HG02970 (cell line): ENCODE measurements around the gene SHH.

Experiments
- ATAC-seq: cut with Tn5 transposase; IDR thresholded peaks from one replicate; pipeline ENCODE4 v1.9.1; 2021; ENCODE audit warnings: mild to moderate bottlenecking, moderate library complexity, moderate number of reproducible peaks; ENCODE audit not compliant: unreplicated experiment, low FRiP score

Gene SHH

GRCh38 chr7:155770241-155770640, 42.0 kb downstream of the SHH start:
- no peak for ATAC-seq

- ATAC-seq: no peak
These were observed 42.6 kb downstream of the SHH start for GRCh38 chr7:155769701-155770100.

- ATAC-seq: no peak
These were observed 45.0 kb downstream of the SHH start for GRCh38 chr7:155766966-155767916.

GRCh38 chr7:155766386-155766785, 45.9 kb downstream of the SHH start:
- no peak for ATAC-seq

- no peak for ATAC-seq
These were observed 46.8 kb downstream of the SHH start for GRCh38 chr7:155765458-155765857.

- peak; percentile 12 for ATAC-seq
These were observed 47.8 kb downstream of the SHH start for GRCh38 chr7:155764438-155764793.

GRCh38 chr7:155763691-155764437, 48.4 kb downstream of the SHH start:
- ATAC-seq: peak; percentile 47

- no peak for ATAC-seq
These were observed 49.1 kb downstream of the SHH start for GRCh38 chr7:155763122-155763521.

- ATAC-seq: no peak
These were observed 49.6 kb downstream of the SHH start for GRCh38 chr7:155762655-155763054.

- ATAC-seq: no peak
These were observed 50.2 kb downstream of the SHH start for GRCh38 chr7:155762036-155762435.

GRCh38 chr7:155761162-155761561, 51.1 kb downstream of the SHH start:
- no peak for ATAC-seq

- no peak for ATAC-seq
These were observed 52.4 kb downstream of the SHH start for GRCh38 chr7:155759740-155760430.

GRCh38 chr7:155758348-155758747, 53.9 kb downstream of the SHH start:
- ATAC-seq: no peak

- no peak for ATAC-seq
These were observed 55.9 kb downstream of the SHH start for GRCh38 chr7:155756322-155756721.

- no peak for ATAC-seq
These were observed 57.2 kb downstream of the SHH start for GRCh38 chr7:155755026-155755425.

GRCh38 chr7:155754165-155754564, 58.1 kb downstream of the SHH start:
- ATAC-seq: no peak

- ATAC-seq: no peak
These were observed 58.8 kb downstream of the SHH start for GRCh38 chr7:155753446-155753965.

- peak; percentile 39 for ATAC-seq
These were observed 59.4 kb downstream of the SHH start for GRCh38 chr7:155752756-155753445.

GRCh38 chr7:155751409-155751808, 60.9 kb downstream of the SHH start:
- no peak for ATAC-seq
